Endothelial cell of umbilical vein (primary cell): ENCODE measurements around the gene CLEC16A. TPM values are rescaled to one million over a fixed set of nuclear protein-coding genes. Genes with fewer than 3 reads are reported as not detected.

ENCODE experiments used
- BruUV-seq: library from RNA; stranded (reverse); fragments of 400-500 nt; replicated peaks from 2 replicates; lab custom pipeline; 2021; lab: Mats Ljungman, UMichigan
- CTCF ChIA-PET: fragments of 300-600, 350-600 bp; sonication (Branson Sonifier 250); formaldehyde crosslinking; loops from one replicate; lab custom pipeline; 2021; ENCODE audit warnings: antibody characterized with exemption, inconsistent platforms; lab: Charles Lee
- POLR2A ChIA-PET: fragments of 300-600, 350-600 bp; sonication (Branson Sonifier 250); formaldehyde crosslinking; loops from one replicate; lab custom pipeline; 2021; ENCODE audit warnings: antibody characterized with exemption, inconsistent platforms; lab: Charles Lee
- DNase-seq: peaks from one replicate; pipeline ENCODE4 v3.0.0-alpha.2; 2011; ENCODE audit warnings: low read depth, low spot score
- FAIRE-seq: peaks from 2 replicates; lab custom pipeline; 2011; peaks lifted over from hg19 to GRCh38; lab: Jason Lieb, UNC
- H2AFZ ChIP-seq: 2 replicates; pipeline ENCODE4 v1.6.0; 2012; ENCODE audit warnings: low read depth, low read length, control low read depth, inconsistent platforms
- H3K27ac ChIP-seq: 2 replicates; pipeline ENCODE4 v1.5.1; 2011; ENCODE audit warnings: low read depth, mild to moderate bottlenecking, control low read depth, low read length, moderate library complexity; ENCODE audit not compliant: insufficient read depth
- H3K27me3 ChIP-seq, 2 experiments: 2 replicates each; pipeline versions ENCODE4 v1.6.0 to v1.6.1; 2011; ENCODE audit warnings: low read length in 2 of 2, mixed read lengths in 1 of 2; ENCODE audit not compliant: control insufficient read depth in 2 of 2, insufficient read depth in 2 of 2
- H3K36me3 ChIP-seq, 2 experiments: 2 replicates in 1 of 2; 3 replicates in 1 of 2; pipeline ENCODE4 v1.5.1; 2011; ENCODE audit warnings: low read length in 2 of 2, mild to moderate bottlenecking in 1 of 2, moderate library complexity in 1 of 2; ENCODE audit not compliant: control insufficient read depth in 2 of 2, insufficient read depth in 2 of 2; ENCODE audit errors: extremely low read depth in 1 of 2
- H3K4me1 ChIP-seq: 3 replicates; pipeline ENCODE4 v1.5.1; 2011; ENCODE audit warnings: mild to moderate bottlenecking, low read length; ENCODE audit not compliant: control insufficient read depth, insufficient read depth; ENCODE audit errors: extremely low read depth
- H3K4me2 ChIP-seq: 2 replicates; pipeline ENCODE4 v1.6.1; 2011; ENCODE audit warnings: low read length, control low read depth, mixed read lengths; ENCODE audit not compliant: insufficient read depth
- H3K4me3 ChIP-seq, 3 experiments: fragments of 200-600 bp in 1 of 3; sonication (generic), shearing (Covaris generic) in 1 of 3; replicated peaks in 1 of 3; 2 replicates each; pipeline ENCODE4 v1.5.1; 2011 to 2016; ENCODE audit warnings: control low read depth in 3 of 3, low read length in 3 of 3, mild to moderate bottlenecking in 2 of 3, inconsistent platforms in 1 of 3, low read depth in 1 of 3, moderate library complexity in 1 of 3; ENCODE audit not compliant: insufficient read depth in 1 of 3
- H3K79me2 ChIP-seq: 2 replicates; pipeline ENCODE4 v1.6.0; 2012; ENCODE audit warnings: low read length, inconsistent platforms; ENCODE audit not compliant: control insufficient read depth, insufficient read depth
- H3K9ac ChIP-seq: replicated peaks from 2 replicates; pipeline ENCODE3; 2011; ENCODE audit warnings: low read length, control low read depth; ENCODE audit not compliant: insufficient read depth; ENCODE audit errors: extremely low read depth
- H3K9me1 ChIP-seq: replicated peaks from 3 replicates; pipeline ENCODE4 v1.6.0; 2011; ENCODE audit warnings: mild to moderate bottlenecking, low read length; ENCODE audit not compliant: control insufficient read depth, insufficient read depth; ENCODE audit errors: extremely low read depth
- H3K9me3 ChIP-seq: replicated peaks from 2 replicates; pipeline ENCODE4 v1.5.1; 2012; ENCODE audit warnings: low read length, inconsistent platforms; ENCODE audit not compliant: control insufficient read depth, insufficient read depth
- H4K20me1 ChIP-seq: replicated peaks from 2 replicates; pipeline ENCODE3; 2011; ENCODE audit warnings: mild to moderate bottlenecking, low read length; ENCODE audit not compliant: control insufficient read depth, insufficient read depth; ENCODE audit errors: extremely low read depth
- CTCF ChIP-seq, 2 donors: IDR thresholded peaks; 1 replicate in 1 of 2; 2 replicates in 1 of 2; pipeline ENCODE4 v1.5.1; 2011; ENCODE audit warnings: low read length in 2 of 2, mild to moderate bottlenecking in 2 of 2, moderate library complexity in 2 of 2, control low read depth in 1 of 2, inconsistent platforms in 1 of 2, low read depth in 1 of 2; ENCODE audit not compliant: insufficient read depth in 1 of 2; ENCODE audit errors: extremely low read depth in 1 of 2
- EZH2 ChIP-seq: IDR thresholded peaks from 2 replicates; pipeline ENCODE4 v1.6.1; 2012; ENCODE audit warnings: borderline replicate concordance, low read depth, mild to moderate bottlenecking, moderate library complexity, low read length, inconsistent platforms; ENCODE audit not compliant: severe bottlenecking
- FOS ChIP-seq: IDR thresholded peaks from 2 replicates; pipeline ENCODE4 v1.6.1; 2011; ENCODE audit warnings: mild to moderate bottlenecking, low read length, moderate library complexity, borderline replicate concordance; ENCODE audit not compliant: insufficient read depth
- GATA2 ChIP-seq: IDR thresholded peaks from 2 replicates; pipeline ENCODE4 v1.7.0; 2011; ENCODE audit warnings: low read depth, mild to moderate bottlenecking, moderate library complexity, mixed read lengths, low read length; ENCODE audit not compliant: insufficient read length, insufficient read depth
- MAX ChIP-seq: IDR thresholded peaks from 2 replicates; pipeline ENCODE4 v1.6.1; 2011; ENCODE audit not compliant: insufficient read depth, insufficient read length
- MYC ChIP-seq: IDR thresholded peaks from one replicate; pipeline ENCODE4 v1.6.1; 2011; ENCODE audit warnings: mild to moderate bottlenecking, low read depth, low read length
- POLR2A ChIP-seq: IDR thresholded peaks from 2 replicates; pipeline ENCODE4 v1.6.1; 2012; ENCODE audit warnings: low read depth, mild to moderate bottlenecking, control low read depth, low read length
- POLR2AphosphoS5 ChIP-seq: IDR thresholded peaks from 2 replicates; pipeline ENCODE4 v1.6.1; 2012; ENCODE audit warnings: low read depth, mild to moderate bottlenecking, control low read depth, low read length, moderate library complexity; ENCODE audit not compliant: insufficient read depth
- dilution Hi-C: fragments of 300-500 bp; cut with MboI; formaldehyde crosslinking; loops from one replicate; pipeline ENCODE4 v1.15.0; 2019; ENCODE audit warnings: low sequenced_read_pairs; ENCODE audit not compliant: extremely low pct_ligation_motif_present
- intact Hi-C: fragments of 100-400 bp; cut with micrococcal nuclease; formaldehyde crosslinking; loops from one replicate; pipeline ENCODE4 v1.10.0; 2022
- polyA plus RNA-seq, 4 experiments: library from polyadenylated mRNA; depleted of rRNA in 3 of 4; stranded (reverse) in 3 of 4; unstranded in 1 of 4; fragments of >200 nt; gene quantifications; 2 replicates each; pipeline versions ENCODE4 v1.2.1 to v1.2.3, GENCODE V29; 2011 to 2012; ENCODE audit warnings: missing spikeins in 1 of 4
- total RNA-seq: library from RNA; stranded (reverse); gene quantifications from 2 replicates; pipeline ENCODE4 v1.2.3, GENCODE V29; 2021

CLEC16A gene
- total and polyA plus RNA-seq, 2 donors (not counting 3 experiments of a cell fraction or from before 2014, with no cell fraction given) = 11.4 to 23.3 TPM

GRCh38 chr16:11033629-11034420, 89.5 kb downstream of the CLEC16A start:
- TF ChIP-seq FOS (no peak), MYC (no peak), GATA2 (no peak), POLR2AphosphoS5 (no peak), EZH2 (no peak), CTCF (IDR thresholded peaks at IDR 0.05; ENCODE audit: extremely low read depth in 1 of 2, insufficient read depth in 1 of 2, low read depth in 1 of 2, low read length in 2 of 2) (no peak), MAX (no peak), POLR2A (no peak)
- H3K79me2 ChIP-seq = no peaks in the 10 kb centered on the region
- H3K9me3 ChIP-seq = no peaks in the 10 kb centered on the region
- no peaks in the 10 kb centered on the region for H3K4me1 ChIP-seq
- dilution Hi-C loops (no loop called here), intact Hi-C loops (no loop called here)
- H3K9me1 ChIP-seq = no peaks in the 10 kb centered on the region
- H2AFZ ChIP-seq = no peak overlapping the region
- no peak for FAIRE-seq
- no peaks in the 10 kb centered on the region for H4K20me1 ChIP-seq
- H3K27ac ChIP-seq = no peak overlapping the region
- DNase-seq = no peak
- peaks cover 0 to 5% of the 10 kb centered on the region in 2 experiments for H3K36me3 ChIP-seq
- CTCF ChIA-PET = interaction anchor here (1.3 kb wide), 1 partner anchor 12 kb away, joined by 4 read pairs; no protein-coding TSS in a partner anchor
- H3K9ac ChIP-seq = no peak overlapping the region
- no peak overlapping the region for H3K4me2 ChIP-seq
- no peak overlapping the region for H3K4me3 ChIP-seq
- POLR2A ChIA-PET = no interaction called here
- H3K27me3 ChIP-seq = no peaks in the 10 kb centered on the region
- no TSS peak for BruUV-seq
